T-helper 9 cell (primary cell): ENCODE data around the gene PLA2G4F.

Source experiments
- DNase-seq: peaks from one replicate; pipeline ENCODE4 v3.0.0-alpha.2; 2020
- total RNA-seq, 2 donors: gene quantifications; one replicate each; lab custom pipeline; 2026; lab: John Stamatoyannopoulos, UW

PLA2G4F gene, protein sequence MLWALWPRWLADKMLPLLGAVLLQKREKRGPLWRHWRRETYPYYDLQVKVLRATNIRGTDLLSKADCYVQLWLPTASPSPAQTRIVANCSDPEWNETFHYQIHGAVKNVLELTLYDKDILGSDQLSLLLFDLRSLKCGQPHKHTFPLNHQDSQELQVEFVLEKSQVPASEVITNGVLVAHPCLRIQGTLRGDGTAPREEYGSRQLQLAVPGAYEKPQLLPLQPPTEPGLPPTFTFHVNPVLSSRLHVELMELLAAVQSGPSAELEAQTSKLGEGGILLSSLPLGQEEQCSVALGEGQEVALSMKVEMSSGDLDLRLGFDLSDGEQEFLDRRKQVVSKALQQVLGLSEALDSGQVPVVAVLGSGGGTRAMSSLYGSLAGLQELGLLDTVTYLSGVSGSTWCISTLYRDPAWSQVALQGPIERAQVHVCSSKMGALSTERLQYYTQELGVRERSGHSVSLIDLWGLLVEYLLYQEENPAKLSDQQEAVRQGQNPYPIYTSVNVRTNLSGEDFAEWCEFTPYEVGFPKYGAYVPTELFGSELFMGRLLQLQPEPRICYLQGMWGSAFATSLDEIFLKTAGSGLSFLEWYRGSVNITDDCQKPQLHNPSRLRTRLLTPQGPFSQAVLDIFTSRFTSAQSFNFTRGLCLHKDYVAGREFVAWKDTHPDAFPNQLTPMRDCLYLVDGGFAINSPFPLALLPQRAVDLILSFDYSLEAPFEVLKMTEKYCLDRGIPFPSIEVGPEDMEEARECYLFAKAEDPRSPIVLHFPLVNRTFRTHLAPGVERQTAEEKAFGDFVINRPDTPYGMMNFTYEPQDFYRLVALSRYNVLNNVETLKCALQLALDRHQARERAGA
- total RNA-seq, result 0 to 0.07 reads per million in 2 donors

DNA sequence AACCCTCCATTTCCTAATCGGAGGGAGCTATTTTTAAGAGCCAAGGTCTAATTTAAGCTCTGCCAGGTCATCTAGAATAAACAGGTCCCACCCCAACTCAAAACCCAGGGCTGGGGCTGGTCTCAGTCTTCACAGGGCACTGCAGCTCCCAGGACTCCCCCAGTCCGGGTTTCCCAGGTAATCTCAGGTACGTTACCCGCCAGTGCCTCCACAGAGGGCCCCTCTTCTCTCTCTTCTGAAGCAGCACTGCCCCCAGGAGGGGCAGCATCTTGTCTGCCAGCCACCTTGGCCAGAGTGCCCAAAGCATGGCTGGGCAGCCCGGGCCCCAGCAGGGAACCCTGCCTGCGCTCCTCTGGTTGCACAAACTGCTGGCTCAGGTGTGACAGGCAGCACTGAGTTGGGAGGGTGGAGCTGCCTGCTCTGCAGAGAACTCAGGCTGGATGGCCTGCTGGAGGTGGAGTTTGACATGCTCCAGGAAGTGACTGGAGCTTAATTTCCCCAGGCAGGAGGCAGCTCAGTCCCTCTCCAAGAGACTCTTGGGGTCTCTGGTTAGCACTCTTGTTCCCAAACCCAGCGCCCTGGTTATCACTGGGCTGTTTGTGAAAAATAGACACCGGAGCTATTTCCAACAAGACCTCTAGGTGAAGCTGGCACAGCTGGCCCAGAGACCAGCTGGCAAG is at the start of gene PLA2G4F:
PLA2G4F (minus strand) TSS at position 394 of the 680 bp plus-strand sequence; CDS start at position 307, 87 bp downstream.
- DNase-seq, result no peak

DNA sequence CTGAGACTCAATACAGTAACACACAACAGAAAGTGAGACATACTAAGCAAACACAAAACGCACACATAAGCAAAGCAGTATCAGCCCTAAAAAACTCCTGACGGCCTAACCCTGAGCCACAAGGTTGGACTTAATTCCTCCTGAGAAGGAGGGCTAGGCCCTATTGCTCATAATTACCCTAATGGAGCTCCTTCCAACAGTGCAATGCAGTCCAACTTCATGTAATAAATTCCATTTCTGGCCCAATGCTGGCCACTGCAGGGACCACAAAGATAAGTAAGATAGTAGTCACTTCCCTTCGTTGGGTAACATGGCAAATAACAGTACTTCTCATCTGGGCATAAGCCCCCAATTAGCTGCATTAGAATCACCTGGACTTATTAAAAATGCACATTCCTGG is 47.5 kb upstream of the PLA2G4F start:
- no peak for DNase-seq

DNA sequence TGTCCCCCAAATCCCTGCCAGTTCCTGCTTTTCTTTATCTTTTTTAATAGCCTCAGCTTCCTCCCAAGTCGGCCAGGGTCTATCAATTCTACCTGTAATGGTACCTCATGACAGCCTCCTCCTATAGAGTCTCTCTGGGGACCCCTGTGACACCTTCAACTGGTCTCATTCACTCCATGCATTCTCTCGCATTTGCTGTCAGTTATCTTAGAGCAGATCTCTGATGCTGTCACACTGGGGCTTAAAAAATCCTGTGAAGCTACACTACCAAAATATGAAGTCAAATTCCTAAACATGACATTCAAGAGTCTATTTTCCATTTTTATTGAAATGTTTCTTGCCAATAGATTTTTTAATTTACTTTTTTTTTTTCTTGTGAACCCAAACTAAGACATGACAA is 46.2 kb upstream of the PLA2G4F start:
- no peak for DNase-seq

DNA sequence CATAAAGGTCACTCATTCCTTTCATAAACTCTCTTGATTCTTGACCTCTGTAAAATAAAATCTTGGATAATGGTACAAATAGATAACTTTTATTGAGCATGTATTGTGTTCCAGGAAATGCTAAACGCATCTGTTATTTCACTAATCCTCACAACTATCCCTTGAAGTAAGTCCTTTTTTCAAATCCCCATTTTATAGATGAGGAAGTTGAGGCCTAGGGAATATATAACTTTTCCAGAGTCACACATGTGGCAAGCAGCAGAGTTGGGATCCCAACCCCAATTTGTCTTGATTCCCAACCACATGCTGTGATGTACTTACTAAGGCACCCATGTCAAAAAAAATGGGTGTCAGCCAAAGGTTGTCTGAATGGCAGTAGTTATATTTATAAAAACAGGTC is 45.4 kb upstream of the PLA2G4F start:
- DNase-seq, result no peak

DNA sequence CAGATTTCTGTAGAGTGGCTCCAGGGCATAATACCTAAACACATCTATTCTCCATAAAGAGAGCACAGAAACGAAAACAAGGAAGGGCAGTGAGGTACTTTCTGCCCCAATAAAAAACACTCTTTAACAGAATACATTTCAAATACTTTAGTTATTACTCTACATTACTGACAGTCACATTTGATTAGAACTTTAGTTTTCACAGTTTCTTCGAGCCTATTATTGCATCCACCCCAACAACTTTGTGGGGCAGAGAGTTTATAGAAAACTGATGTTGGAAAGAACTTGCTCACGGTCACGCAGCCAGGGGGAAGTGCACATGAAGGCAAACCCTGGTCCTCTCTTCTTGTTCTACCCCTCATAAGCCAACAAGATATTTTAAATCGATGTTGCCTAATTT is 42.7 kb upstream of the PLA2G4F start:
- no peak for DNase-seq

DNA sequence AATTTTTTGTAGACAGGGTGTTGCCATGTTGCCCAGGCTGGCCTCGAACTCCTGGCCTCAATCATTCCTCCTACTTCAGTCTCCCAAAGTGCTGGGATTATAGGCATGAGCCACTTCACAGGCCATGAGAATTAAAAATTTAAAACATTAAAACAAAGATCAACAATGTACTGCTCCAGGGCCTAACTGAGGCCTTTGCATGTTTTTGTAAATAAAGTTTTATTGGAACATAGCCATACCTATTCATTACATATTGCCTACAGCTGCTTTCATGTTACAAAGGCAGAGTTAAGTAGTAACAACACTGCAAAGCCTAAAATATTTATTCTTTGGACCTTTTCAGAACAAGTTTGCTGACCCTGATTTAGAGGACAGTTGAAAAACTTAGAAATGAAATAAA is 42.1 kb upstream of the PLA2G4F start:
- DNase-seq, result no peak

DNA sequence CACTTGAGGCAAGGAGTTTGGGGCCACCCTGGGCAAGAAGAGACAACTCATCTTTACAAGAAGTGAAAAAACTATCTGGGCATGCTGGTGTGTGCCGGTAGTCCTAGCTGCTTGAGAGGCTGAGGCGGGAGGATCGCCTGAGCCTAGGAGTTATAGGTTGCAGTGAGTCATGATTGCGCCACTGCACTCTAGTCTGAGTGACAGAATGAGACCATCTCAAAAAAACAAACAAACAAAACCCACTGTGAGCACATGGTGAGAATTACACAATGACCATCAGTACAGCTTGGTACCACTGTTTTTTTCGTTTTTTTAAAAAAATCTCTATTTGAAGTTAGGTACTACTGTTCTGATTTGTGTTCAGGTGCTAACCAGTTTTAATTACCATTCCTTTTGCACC is 38.1 kb upstream of the PLA2G4F start:
- DNase-seq, result no peak

DNA sequence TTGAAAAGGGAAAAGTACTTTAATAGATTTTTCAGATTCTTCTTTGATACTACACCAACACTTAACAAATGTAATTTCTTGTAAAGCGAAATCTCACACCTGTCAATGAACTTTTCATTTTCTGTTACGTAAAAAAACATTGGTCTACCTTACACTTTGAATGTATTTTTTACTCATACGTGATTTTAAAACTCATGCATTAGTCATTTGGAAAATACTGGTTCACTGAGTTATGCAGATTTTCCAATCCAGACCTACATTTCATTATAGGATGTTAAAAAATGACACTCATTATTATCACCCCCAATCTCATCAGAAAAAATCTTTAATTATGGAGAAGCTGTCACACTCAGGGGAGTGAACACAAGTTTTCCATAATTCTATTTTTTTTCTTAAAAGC is 36.9 kb upstream of the PLA2G4F start:
- no peak for DNase-seq

DNA sequence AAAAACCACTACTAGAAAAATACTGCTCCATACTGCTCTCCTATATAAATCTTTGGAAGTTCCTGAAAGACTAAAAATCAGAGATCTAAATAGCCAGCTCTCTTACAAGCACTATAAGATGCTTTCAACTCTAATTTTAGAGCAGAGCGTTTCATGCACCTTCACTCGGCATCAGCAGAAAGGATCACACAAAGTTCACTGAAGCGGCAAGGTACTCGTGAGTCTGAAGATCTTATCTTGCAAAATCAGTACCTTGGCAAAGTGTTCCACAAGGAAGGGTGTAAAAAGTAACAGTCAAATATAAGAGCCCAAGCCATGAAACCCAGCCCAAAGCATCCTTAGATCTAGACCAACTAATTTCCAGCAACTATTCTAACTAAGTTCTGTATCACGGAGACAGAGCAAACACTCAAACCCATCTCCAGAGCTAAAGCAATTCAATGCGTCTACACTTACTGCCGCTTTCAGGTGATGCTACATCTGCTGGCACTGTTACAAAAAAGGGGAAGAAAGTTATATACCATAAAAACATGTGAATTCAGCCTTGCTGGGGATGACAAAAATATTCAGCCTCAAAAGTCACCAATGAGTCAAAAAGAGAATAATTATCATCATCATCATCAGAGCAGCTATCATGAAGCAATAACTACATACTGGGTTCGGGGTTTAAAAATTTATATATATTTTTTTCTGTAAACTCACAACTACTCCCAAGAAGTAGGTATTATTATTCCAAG is 35.3 kb upstream of the PLA2G4F start:
- DNase-seq, result no peak

DNA sequence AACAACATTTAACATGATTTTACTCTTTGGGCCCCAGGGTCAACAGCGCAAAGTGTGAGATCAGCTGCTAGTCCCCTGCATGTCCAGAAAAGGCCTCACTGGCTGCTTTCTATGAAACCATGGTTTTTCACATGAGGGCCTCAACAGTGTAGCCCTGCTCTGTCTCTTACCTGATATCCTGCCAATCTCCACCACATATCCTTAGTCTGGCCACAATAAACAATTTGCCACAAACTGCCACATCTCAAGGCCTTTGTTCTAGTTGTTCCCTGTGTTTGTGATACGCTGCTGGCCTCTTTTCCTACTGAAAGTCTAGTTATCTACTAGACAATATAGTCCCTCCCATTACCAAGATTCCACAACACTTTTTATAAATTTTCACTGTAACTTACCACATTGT is 33.9 kb upstream of the PLA2G4F start:
- DNase-seq, result no peak

DNA sequence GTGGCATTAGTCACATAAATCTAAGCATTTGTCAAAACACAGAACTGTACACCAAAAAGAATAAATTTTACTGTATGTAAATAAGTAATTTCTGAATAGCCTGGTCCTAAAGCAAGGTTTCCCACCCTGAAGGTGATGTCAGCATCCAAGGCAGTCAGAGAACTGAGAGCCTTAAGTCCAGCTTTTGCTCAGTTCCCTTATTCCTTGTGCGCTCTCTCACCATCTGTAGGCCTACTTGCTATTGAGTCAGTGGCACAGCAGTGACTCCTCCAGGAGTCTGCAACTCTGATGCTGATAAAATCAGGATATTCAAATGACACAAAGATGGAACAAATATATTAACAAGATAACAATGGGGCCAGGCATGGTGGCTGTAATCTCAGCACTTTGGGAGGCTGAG is 29.4 kb upstream of the PLA2G4F start:
- DNase-seq, result no peak

DNA sequence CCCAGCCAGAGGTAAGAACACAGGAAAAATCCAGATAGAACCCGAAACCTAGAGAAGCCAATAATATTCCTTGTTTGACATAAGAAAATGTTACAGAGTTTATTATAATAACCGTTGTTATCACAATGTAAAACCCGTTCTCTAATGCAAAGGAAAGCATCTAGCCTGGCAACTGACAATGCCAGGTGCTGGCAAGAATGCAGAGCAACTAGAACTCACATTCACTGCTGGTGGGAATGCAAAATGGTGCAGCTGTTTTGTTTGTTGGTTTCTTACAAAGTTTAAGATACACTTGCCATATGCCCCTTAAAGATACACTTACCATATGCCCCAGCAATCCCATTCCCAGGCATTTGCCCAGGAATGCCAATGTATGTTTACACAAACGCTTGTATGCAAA is 28.3 kb upstream of the PLA2G4F start:
- no peak for DNase-seq

DNA sequence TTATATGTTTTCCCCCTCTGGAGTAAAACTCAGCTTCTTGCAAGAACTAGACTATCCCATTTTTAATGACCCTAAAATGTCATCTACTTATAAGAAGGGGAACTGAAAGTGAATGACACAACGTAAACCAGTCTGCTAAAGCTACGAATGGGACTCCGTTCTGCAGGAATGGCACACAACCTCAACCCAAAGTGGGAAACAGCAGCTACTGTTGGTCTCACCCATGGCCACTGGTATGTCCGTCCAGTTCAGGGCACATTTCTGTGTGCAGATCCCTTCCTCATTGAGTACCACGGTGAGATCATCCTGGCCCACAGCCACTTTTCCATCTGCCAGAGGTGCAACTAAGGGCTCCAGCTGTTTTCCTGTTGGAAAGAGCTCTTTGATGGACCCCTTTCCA is 27.9 kb upstream of the PLA2G4F start:
- no peak for DNase-seq

DNA sequence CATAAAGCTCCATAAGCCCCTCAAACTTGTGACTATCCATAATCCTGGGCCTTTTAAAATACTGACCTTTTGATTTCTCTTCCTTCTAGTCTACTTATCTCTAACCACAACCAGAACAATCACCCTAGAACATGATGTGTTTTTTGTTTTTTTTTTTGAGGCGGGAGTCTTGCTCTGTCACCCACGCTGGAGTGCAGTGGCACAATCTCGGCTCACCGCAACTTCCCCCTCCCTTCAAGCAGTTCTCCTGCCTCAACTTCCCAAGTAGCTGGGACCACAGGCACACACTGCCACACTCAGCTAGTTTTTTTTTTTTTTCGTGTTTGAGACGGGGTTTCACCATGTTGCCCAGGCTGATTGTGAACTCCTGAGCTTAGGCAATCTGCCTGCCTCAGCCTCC is 26.5 kb upstream of the PLA2G4F start:
- no peak for DNase-seq

DNA sequence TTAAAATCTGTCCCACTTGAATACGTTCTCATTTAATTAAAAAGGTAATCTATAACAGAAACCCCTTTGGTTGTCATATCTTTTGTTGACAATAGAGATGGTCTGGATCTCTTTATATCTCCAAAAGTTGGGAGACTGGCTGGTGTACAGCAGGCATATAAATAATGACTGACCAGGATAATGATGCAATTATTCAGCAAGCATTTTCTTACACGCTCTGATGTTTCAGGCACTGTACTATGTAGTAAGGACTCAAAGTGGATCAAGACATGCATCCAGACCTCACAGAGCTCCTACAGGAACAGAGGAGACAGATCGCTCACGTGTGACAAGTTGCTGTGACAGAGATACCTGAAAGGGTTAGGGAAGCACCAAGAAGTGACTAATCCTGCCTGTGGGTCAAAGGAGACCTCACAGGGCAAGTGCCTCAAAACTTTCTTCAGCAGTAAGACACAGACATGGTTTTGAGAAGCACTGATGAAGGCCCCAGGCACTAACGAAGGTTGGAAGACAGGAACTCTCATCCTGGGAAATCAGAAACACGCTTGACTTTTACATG is 26.0 kb upstream of the PLA2G4F start:
- no peak for DNase-seq

DNA sequence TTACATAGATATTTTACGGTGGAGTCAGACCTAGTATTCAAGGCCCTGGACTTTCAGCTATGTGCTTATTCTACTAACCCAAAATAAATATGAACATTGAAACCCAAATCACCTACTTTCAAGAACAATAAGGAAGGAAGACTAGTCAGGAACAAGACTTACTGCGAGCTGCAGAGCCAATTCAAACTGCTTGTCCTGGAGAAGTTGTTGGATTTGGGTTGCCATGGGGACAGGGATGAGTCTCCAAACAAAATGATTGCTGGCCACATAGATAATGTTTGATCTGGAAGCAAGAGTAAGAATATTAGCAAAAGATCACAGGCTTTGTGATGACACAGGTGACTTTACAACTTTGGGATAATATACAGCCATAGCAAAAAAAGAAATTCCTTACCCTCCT is 21.6 kb upstream of the PLA2G4F start:
- DNase-seq, result no peak

DNA sequence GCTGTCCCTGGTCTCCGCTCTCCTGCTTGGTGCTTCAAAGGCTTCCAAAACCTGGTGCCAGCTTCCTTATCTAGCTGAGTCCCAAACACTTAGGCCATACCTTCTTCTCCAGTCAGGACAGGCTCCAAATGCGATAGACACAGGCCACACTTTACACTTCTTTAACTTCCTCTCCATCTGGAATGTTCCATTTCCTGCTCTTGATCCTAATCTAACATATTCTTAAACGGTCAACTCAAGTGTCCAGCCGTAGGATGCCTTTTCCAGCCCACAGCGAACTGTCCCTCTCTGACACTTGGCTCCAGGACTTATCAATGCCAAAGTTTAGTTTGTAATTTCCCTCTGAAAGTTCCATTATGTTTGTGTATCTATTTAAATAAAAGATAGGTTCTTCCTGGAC is 19.2 kb upstream of the PLA2G4F start:
- DNase-seq, result no peak

DNA sequence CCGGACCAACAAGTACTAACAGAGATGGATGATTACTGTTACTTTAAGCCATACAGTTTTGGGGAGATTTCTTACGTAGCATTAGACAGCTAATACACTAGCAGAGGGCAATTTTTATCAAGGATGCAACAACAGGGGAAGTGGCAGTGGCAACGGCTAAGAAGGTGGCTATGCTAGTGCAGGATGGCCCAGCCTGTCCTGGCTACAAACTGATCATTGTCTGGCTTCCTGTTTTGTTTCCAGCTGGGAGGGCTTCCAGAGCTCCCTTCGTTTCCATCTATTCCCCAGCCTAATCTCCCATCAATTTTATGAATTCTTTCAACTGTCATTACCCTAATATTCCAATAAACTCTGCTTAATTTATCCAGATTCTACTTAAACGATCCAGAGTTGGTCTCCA is 16.0 kb upstream of the PLA2G4F start:
- no peak for DNase-seq

DNA sequence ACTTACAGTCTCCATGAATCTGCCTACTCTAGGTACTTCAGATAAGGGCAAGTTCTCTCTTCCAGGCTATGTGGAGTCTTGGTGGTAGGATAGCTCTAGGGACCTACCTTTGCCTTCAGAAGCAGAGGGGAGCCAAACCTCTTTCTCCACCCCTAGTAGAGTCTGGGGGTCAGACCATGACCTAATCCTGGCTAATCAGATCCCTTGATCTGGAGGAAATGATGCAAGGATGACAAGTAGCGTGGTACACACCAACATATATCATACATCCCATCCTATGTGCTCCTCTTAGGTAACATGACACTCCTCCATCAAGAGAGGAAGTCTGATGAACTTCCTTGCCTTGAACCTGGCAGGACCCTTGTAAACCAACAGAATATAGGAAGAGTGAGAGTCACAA is 15.4 kb upstream of the PLA2G4F start:
- no peak for DNase-seq

DNA sequence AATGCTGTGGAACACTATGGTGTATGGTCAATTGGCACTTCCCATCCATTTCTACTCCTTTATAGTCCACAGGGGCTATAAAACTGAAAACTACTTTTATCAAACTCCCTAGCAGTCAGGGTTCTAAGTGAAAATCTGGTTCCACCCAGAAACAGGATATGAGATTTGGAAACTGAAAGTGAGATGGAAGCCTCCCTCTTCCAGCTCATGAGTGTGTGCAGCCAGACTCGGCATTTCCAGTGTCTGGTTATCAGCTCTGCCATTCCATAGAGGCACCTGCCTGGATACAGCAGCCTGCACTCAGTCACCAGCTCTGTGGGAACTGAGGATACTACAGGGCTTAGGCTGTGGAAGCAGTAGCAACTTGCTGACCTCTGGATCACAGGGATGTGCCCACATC is 14.7 kb upstream of the PLA2G4F start:
- no peak for DNase-seq

DNA sequence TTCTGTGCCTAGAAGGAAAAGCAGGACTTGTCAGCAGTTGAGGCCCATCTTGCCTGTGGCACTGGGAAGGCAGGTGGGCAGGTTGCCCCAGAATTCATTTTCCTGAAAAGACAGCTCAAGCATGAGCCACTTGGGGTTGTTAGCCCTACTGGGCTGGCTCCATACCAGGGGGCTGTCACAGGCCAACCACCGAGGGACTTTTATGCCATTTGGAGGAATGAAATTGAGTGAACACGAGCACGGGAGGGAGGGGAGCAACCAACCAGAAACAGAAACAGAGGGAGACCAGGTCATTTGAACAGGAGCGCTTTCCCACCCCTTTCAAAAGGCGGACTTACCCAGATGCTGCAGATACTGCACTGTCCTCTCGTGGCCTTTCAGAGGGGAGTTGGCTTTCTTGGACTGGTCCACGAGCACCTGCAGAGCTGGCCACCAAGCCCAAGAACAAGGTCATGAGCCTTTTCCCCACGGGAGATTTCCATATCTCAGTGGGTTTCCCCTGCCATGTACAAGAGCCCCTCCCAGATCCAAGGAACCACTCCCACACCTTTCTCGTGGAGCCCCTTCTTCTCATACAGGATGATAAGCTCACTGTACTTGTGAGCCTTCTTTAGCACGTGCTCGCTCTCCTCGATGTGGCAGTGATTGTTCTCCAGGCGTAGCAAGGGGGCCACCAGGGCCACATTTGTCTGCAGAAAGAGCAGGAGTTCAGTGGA is 9.9 kb upstream of the PLA2G4F start:
- no peak for DNase-seq

DNA sequence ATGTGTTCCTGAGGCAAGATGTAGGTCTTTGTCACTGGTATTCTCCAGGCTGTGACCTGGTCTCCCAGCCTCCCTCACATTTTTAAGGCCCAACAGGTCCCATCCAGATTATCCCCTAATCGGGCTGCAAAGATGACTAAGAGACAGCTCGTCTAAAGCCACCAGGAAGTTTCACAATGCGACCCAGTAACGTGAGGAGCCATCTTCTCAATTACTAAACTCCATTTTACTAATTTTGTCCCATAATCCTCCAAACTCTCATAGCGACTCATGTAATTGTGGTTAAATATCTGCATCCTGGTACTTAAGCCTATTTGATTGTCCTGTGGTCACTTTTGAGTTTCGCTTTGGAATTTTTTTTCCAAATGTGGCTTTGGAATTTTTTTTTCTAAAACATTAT is 8.7 kb upstream of the PLA2G4F start:
- DNase-seq, result no peak
